ENCODE measurements around the gene ACTR8.
"Not testable (repeated sequence)": the region's sequence is repeated elsewhere in the genome, so short reads cannot be mapped to it uniquely, and the experiment has no call there.

ACTR8 gene, protein sequence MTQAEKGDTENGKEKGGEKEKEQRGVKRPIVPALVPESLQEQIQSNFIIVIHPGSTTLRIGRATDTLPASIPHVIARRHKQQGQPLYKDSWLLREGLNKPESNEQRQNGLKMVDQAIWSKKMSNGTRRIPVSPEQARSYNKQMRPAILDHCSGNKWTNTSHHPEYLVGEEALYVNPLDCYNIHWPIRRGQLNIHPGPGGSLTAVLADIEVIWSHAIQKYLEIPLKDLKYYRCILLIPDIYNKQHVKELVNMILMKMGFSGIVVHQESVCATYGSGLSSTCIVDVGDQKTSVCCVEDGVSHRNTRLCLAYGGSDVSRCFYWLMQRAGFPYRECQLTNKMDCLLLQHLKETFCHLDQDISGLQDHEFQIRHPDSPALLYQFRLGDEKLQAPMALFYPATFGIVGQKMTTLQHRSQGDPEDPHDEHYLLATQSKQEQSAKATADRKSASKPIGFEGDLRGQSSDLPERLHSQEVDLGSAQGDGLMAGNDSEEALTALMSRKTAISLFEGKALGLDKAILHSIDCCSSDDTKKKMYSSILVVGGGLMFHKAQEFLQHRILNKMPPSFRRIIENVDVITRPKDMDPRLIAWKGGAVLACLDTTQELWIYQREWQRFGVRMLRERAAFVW

DNA sequence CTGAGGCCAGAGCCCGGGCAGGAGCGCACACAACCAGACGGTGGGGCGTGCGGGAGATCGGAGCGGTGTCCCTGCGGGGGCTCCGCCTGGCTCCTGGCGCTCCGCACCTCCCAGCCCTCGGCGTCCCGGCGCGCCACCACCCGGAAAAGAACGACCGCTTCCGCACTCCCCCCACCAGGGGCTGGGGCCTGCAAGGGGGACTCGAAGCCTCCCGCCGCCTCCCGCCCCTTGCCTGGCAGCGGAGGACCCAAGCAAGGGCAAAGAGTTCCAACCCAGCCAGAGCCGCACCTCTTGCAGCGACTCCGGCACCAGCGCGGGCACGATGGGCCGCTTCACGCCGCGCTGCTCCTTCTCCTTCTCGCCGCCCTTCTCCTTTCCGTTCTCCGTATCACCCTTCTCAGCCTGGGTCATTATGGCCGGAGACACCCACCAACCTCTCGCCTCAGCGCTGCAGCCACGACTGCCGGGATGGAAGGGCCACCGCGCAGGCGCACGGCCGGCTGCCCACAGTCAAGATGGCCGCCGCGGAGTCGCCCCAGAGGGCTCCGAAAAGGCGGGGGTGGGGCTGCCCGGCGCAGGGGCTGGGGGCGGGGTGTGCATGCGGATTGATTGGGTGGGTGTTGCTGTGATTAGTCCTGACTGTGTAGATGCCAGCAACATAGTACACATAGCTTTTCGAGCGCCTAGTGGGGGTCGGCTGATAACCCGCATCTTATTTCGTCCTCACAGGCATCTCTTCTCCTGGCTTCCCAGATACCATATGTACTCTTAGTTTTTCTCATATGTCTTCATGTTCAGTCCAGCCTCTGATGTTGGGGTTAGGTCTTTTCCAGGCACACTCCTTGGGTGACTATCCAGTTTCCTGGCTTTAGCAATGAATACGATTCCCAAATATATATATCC, at the start of gene ACTR8:
ACTR8 (minus strand) TSS at position 462 of the 903 bp plus-strand sequence; CDS start at position 411, 51 bp downstream.
- DNase-seq: peak; percentile 85

DNA sequence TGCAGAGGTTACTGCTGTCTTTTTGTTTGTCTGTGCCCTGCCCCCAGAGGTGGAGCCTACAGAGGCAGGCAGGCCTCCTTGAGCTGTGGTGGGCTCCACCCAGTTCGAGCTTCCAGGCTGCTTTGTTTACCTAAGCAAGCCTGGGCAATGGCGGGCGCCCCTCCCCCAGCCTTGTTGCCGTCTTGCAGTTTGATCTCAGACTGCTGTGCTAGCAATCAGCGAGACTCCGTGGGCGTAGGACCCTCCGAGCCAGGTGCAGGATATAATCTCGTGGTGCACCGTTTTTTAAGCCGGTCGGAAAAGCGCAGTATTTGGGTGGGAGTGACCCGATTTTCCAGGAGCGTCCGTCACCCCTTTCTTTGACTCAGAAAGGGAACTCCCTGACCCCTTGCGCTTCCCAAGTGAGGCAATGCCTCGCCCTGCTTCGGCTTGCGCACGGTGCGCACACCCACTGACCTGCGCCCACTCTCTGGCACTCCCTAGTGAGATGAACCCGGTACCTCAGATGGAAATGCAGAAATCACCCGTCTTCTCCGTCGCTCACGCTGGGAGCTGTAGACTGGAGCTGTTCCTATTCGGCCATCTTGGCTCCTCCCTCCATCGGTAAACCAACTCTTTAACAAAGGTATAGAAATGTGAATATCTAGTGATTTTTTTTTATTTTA, 45.4 kb upstream of the ACTR8 start:
- not testable (repeated sequence) for DNase-seq

DNA sequence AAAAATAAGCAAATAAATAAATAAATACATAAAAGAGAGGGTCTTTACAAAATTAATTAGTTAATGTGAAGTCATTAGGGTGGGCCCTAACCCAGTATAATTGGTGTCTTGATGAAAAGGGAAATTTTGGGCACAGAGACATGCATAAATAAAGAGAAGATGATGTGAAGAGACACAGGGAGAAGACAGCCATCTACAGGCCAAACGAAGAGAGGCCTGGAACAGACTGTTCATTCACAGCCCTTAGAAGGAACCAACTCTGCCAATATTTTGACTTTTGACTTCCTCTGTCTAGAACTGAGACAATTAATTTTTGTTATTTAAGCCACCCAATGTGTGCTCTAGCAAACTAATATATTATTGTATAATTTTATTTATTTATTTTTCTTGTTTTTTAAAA, 39.3 kb upstream of the ACTR8 start:
- DNase-seq: no peak

GRCh38 chr3:53919741-53920140, 37.8 kb upstream of the ACTR8 start:
- no peak for DNase-seq

- no peak for DNase-seq
These were observed 31.4 kb upstream of the ACTR8 start for GRCh38 chr3:53913401-53913800.

GRCh38 chr3:53902711-53903110, 20.8 kb upstream of the ACTR8 start:
- DNase-seq: no peak

DNA sequence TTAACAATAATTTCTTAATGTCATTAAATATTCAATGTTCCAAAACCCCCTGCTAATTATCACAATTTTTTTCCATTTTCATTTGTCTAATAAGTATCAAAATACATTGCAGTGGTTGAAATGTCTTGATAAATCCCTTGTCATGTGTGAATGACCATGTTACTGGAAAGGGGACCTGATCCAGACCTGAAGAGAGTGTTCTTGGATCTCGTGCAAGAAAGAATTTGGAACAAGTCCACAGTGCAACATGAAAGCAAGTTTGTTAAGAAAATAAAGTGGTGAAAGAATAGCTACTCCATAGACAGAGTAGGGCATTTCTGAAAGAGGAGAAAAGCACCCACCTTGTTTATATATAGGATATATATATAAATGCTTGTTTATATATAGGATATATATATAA, 20.1 kb upstream of the ACTR8 start:
- no peak for DNase-seq

- DNase-seq: no peak
These were observed 18.8 kb upstream of the ACTR8 start for GRCh38 chr3:53900666-53901331.

GRCh38 chr3:53899750-53900149, 17.8 kb upstream of the ACTR8 start:
- no peak for DNase-seq

DNA sequence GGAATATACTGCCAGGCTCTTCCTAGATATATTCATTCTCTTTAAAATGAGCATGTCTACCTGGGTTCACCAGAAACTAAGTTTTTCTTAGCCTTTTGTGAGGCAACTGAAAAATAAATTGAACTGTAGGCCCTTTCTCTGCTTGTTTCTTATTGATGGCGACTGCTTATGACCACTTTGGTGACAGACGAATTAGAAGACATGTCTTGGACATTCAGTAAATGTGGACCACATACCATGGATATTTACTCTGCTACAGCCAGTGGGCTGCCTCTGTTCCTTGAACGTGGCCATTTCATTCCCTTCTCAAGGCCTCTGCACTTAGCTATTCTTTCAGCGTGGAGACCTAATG, 10.3 kb upstream of the ACTR8 start:
- no peak for DNase-seq

- peak; percentile 96 for DNase-seq
These were observed 9.7 kb upstream of the ACTR8 start, which contains the start of gene SELENOK for GRCh38 chr3:53891497-53892285. SELENOK (minus strand) TSS chr3:53891859.

DNA sequence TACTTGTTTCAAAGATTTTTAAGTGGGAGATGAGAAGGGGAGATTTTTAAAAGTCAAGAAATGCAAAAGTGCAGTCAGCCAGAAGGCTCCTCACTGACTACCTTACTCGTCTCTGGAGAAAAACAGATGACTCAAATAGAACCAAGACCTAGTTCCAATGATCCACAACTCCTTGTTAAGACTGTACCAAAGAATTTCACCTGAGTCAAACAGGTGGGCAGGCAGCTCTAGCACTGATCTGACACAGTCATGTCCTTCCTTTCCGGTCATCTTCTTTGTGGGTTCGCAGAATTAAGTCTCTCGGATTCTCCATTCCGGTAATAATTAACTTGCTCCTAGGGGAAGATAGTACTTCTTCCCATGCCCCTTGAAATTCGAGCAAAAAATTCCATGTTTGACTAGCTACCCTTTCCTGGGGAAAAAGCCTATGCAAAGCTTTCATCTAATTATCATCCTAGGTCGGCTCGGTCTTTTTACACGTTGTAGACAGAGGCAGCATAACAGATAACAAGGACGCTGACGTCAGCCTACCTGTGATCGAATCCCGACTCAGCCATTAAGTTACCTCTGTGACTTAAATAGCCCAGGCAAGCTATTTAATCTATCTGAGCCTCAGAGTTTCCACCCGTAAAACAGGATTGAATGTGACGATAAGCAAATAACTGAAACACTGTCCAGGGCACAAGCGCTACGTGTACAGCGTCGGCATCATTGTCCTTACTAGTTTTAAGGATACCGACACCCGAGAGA, 8.9 kb upstream of the ACTR8 start:
- DNase-seq: no peak

- no peak for DNase-seq
These were observed 6.3 kb upstream of the ACTR8 start for GRCh38 chr3:53888232-53888631.

DNA sequence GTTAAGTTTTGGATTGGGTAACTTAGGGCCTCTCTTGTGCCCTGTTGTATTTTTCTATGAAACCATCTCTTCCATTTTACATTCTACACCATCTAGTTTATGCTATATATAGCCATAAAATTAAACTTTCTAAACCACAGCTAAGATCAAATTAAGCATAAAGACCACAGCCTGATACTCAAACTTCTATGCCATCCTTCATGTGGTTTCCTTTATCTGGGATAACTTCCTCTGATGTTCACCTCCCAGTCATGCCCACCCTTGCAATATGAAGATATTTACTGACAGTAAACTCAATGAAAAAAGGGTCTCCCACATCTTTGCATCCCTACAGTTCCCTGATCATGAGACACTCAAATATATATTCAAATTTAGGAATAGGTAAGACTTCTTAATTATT, 5.5 kb upstream of the ACTR8 start:
- no peak for DNase-seq

DNA sequence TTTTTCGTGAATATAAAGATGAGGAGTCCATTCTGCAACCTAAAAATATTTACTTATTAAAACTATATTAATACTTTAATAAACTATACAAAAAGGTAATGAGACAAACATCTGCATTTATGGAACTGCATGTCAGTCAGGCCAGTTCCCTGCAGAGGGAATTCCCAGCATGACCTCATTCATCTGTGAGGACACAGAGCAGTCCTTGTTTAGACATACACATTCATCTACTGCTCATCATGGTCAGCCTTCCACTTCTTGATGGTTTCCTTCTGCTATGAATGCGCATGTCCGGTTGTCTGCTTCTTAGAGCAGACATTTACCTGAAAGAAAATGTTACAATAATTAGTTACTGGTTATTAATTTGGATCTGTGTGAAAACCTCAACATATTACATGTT, 3.3 kb upstream of the ACTR8 start:
- DNase-seq: no peak

GRCh38 chr3:53884623-53885022, 2.7 kb upstream of the ACTR8 start:
- DNase-seq: no peak

- no peak for DNase-seq
These were observed 1.1 kb upstream of the ACTR8 start for GRCh38 chr3:53883008-53883407.

GRCh38 chr3:53880396-53881345, 1.3 kb downstream of the ACTR8 start:
- DNase-seq: no peak

DNA sequence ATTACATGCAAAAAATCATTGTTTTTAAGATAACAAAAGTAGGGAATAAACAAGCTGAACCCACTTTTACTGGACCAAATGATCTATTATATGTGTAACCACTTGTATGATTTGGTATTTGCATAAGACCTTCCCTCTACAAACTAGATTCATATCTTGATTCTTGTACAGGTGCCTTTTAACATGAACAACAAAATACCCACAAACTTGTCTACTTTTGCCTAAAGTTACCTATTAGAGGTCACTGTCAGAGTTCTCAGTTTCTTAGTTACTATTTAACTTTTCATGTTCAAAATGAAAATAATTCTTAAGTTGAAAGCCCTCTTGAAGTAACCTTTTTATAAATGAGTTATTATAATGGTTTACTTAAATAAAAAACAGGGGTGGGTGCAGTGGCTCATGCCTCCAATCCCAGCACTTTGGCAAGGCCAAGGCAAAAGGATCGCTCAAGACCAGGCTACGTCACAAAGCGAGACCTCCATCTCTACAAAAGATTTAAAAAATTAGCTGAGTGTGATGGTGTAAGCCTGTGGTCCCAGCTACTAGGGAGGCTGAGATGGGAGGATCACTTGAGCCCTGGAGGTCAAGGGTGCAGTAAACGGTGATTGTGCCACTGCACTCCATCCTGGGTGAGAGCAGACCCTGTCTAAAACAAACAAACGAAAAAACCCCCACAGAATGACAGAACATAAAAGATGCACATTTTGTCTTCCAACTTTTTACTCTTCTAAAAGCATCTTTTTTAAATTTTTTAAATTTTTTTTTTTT, 16.0 kb downstream of the ACTR8 start:
- no peak for DNase-seq
